K562 (cell line): ENCODE measurements around the gene ARMCX2. TPM values are rescaled to one million over a fixed set of nuclear protein-coding genes. Genes with fewer than 3 reads are reported as not detected.

Source experiments
- ATAC-seq: fragments of 200-7000 bp; cut with Tn5 transposase; 3 replicates; pipeline ENCODE4 v1.9.1; 2020; ENCODE audit warnings: moderate library complexity
- BruUV-seq: library from RNA; stranded (reverse); fragments of 400-500 nt; replicated peaks from 2 replicates; lab custom pipeline; 2021; lab: Mats Ljungman, UMichigan
- CTCF ChIA-PET: fragments of 300-600 bp; formaldehyde crosslinking; extraction: SDS; loops from one replicate; lab custom pipeline; 2021; ENCODE audit warnings: low intra/inter-chr PET ratio; lab: Yijun Ruan, JAX
- POLR2A ChIA-PET: fragments of 300-600, 350-650 bp; sonication (Branson Sonifier 250); formaldehyde crosslinking; extraction: SDS; loops from one replicate; lab custom pipeline; 2021; ENCODE audit warnings: antibody characterized with exemption, inconsistent platforms; lab: Yijun Ruan, JAX
- DNase-seq, 4 experiments: peaks; one replicate each; pipeline versions ENCODE4 v3.0.0 to v3.0.0-alpha.2; 2011 to 2018; ENCODE audit warnings: low spot score in 3 of 4, mixed read lengths in 3 of 4; ENCODE audit errors: extremely low read depth in 1 of 4
- FAIRE-seq: peaks from 2 replicates; lab custom pipeline; 2011; peaks lifted over from hg19 to GRCh38; lab: Jason Lieb, UNC
- H2AFZ ChIP-seq: 2 replicates; pipeline ENCODE4 v1.6.0; 2011; ENCODE audit warnings: low read depth, low read length, control low read depth, inconsistent platforms
- H3K27ac ChIP-seq: fragments of 200-600 bp; 3 replicates; pipeline ENCODE4 v1.8.0; 2011; ENCODE audit warnings: low read depth, mild to moderate bottlenecking, control low read depth, inconsistent platforms, low read length, moderate library complexity, mixed read lengths; ENCODE audit errors: extremely low read depth
- H3K27me3 ChIP-seq, 2 experiments: fragments of 300-600 bp in 1 of 2; 2 replicates in 1 of 2; 3 replicates in 1 of 2; pipeline versions ENCODE4 v1.6.0 to v1.8.0; 2011; ENCODE audit warnings: inconsistent platforms in 2 of 2, low read length in 2 of 2, mild to moderate bottlenecking in 1 of 2, mixed read lengths in 1 of 2, moderate library complexity in 1 of 2; ENCODE audit not compliant: control insufficient read depth in 2 of 2, insufficient read depth in 2 of 2
- H3K36me3 ChIP-seq: fragments of 300-600 bp; 3 replicates; pipeline ENCODE4 v1.8.0; 2011; ENCODE audit warnings: mild to moderate bottlenecking, low read length, inconsistent platforms; ENCODE audit not compliant: control insufficient read depth, insufficient read depth
- H3K4me1 ChIP-seq, 2 experiments: fragments of 200-600 bp in 1 of 2; replicated peaks in 1 of 2; 2 replicates in 1 of 2; 3 replicates in 1 of 2; pipeline versions ENCODE4 v1.5.1 to v1.8.0; 2011; ENCODE audit warnings: inconsistent platforms in 2 of 2, low read length in 2 of 2, mild to moderate bottlenecking in 1 of 2, mixed read lengths in 1 of 2, moderate library complexity in 1 of 2; ENCODE audit not compliant: control insufficient read depth in 2 of 2, insufficient read depth in 2 of 2
- H3K4me2 ChIP-seq: 2 replicates; pipeline ENCODE4 v1.6.1; 2011; ENCODE audit warnings: low read length, control low read depth, inconsistent platforms, mixed read lengths; ENCODE audit not compliant: insufficient read depth
- H3K4me3 ChIP-seq: fragments of 200-600 bp; sonication (generic), shearing (Covaris generic); 2 replicates; pipeline ENCODE4 v1.5.1; 2016; ENCODE audit warnings: control low read depth, inconsistent platforms
- H3K79me2 ChIP-seq: fragments of 200-600 bp; 3 replicates; pipeline ENCODE4 v1.8.0; 2011; ENCODE audit warnings: low read length, inconsistent platforms; ENCODE audit not compliant: control insufficient read depth, insufficient read depth
- H3K9ac ChIP-seq, 2 experiments: 2 replicates each; pipeline versions ENCODE4 v1.6.0 to v1.6.1; 2011; ENCODE audit warnings: low read depth in 2 of 2, low read length in 2 of 2, control low read depth in 1 of 2, inconsistent platforms in 1 of 2, mild to moderate bottlenecking in 1 of 2, mixed read lengths in 1 of 2; ENCODE audit not compliant: insufficient read depth in 1 of 2
- H3K9me1 ChIP-seq: one replicate; pipeline ENCODE4 v1.6.0; 2011; ENCODE audit warnings: inconsistent platforms, mild to moderate bottlenecking, low read length, moderate library complexity; ENCODE audit not compliant: control insufficient read depth, insufficient read depth
- H3K9me3 ChIP-seq: replicated peaks from 2 replicates; pipeline ENCODE4 v1.5.1; 2011; ENCODE audit warnings: low read depth, low read length, inconsistent platforms; ENCODE audit not compliant: control insufficient read depth, insufficient read depth
- H4K20me1 ChIP-seq: replicated peaks from 2 replicates; pipeline ENCODE4 v1.6.1; 2011; ENCODE audit warnings: low read length, inconsistent platforms, mixed read lengths; ENCODE audit not compliant: control insufficient read depth, insufficient read depth
- ATF1 ChIP-seq, 2 experiments: fragments of 450-650 bp in 1 of 2; IDR thresholded peaks; 2 replicates each; pipeline ENCODE4 v1.6.1; 2016; ENCODE audit warnings: missing compliant biosample characterization in 1 of 2, missing genetic modification characterization in 1 of 2
- ATF7 ChIP-seq: fragments of 450-650 bp; IDR thresholded peaks from 2 replicates; pipeline ENCODE4 v1.7.1; 2014; ENCODE audit warnings: mild to moderate bottlenecking, moderate library complexity
- BRD4 ChIP-seq: fragments of 200-600 bp; sonication (generic); IDR thresholded peaks from 2 replicates; pipeline ENCODE4 v1.6.1; 2017; ENCODE audit warnings: inconsistent platforms
- C11orf30 ChIP-seq: fragments of 450-650 bp; IDR thresholded peaks from 2 replicates; pipeline ENCODE4 v1.6.1; 2016; ENCODE audit warnings: low read depth, mild to moderate bottlenecking
- FOS ChIP-seq: IDR thresholded peaks from 3 replicates; pipeline ENCODE4 v1.6.1; 2011; ENCODE audit not compliant: insufficient read length; ENCODE audit errors: extremely low read depth
- FOXA3 ChIP-seq, 2 experiments: fragments of 450-650 bp in 1 of 2; sonication (generic) in 1 of 2; formaldehyde crosslinking; IDR thresholded peaks in 1 of 2; conservative IDR thresholded peaks in 1 of 2; 2 replicates each; pipeline versions ENCODE4 v1.4.0 to v1.8.0; 2020 to 2022; ENCODE audit warnings: mild to moderate bottlenecking in 2 of 2, missing genetic modification reagents in 1 of 2
- KAT2B ChIP-seq: IDR thresholded peaks from one replicate; pipeline ENCODE4 v1.6.1; 2012; ENCODE audit warnings: low read depth, mild to moderate bottlenecking, control low read depth, inconsistent platforms, low read length, moderate library complexity
- MAFF ChIP-seq: IDR thresholded peaks from 2 replicates; pipeline ENCODE4 v1.6.1; 2012; ENCODE audit warnings: low read length, improper control_type of control experiment
- NCOA6 ChIP-seq: fragments of 450-650 bp; IDR thresholded peaks from 2 replicates; pipeline ENCODE4 v1.6.1; 2017; ENCODE audit warnings: mild to moderate bottlenecking
- RCOR1 ChIP-seq, 2 experiments: IDR thresholded peaks; 2 replicates each; pipeline ENCODE4 v1.6.1; 2012; ENCODE audit warnings: low read depth in 2 of 2, low read length in 2 of 2, borderline replicate concordance in 1 of 2, improper control_type of control experiment in 1 of 2
- RHOXF2B ChIP-seq: fragments of 250-450 bp; sonication (Bioruptor Pico); conservative IDR thresholded peaks from 2 replicates; pipeline ENCODE4 v1.5.1; 2021
- SRSF7 ChIP-seq: fragments of 200-400 bp; formaldehyde crosslinking; optimal IDR thresholded peaks from 2 replicates; pipeline ENCODE3; 2017; ENCODE audit warnings: mild to moderate bottlenecking, low read depth, low read length
- TEAD2 ChIP-seq: fragments of 450-650 bp; IDR thresholded peaks from 2 replicates; pipeline ENCODE4 v1.6.1; 2016; ENCODE audit warnings: missing genetic modification characterization, control low read depth, missing compliant biosample characterization
- ZC3H4 ChIP-seq: sonication (generic); formaldehyde crosslinking; IDR thresholded peaks from 2 replicates; pipeline ENCODE4 v1.9.0; 2021; ENCODE audit warnings: missing genetic modification reagents, borderline replicate concordance
- ZNF133 ChIP-seq: fragments of 250-450 bp; sonication (Bioruptor Pico); IDR thresholded peaks from 2 replicates; pipeline ENCODE4 v1.4.0; 2020; ENCODE audit warnings: mild to moderate bottlenecking
- WGBS: fragments of 100-300 bp; shearing (Covaris generic); methylation state at CpG from one replicate; pipeline ENCODE4 v1.1.6; 2016; ENCODE audit warnings: low coverage, mixed read lengths; ENCODE audit not compliant: insufficient coverage; ENCODE audit errors: missing lambda C conversion rate; 5-methylcytosine and 5-hydroxymethylcytosine counted together
- in situ Hi-C: fragments of 300-500 bp; cut with MboI; formaldehyde crosslinking; loops from 4 replicates; pipeline ENCODE4 v1.15.0; 2018; ENCODE audit warnings: inconsistent platforms, mixed read lengths
- intact Hi-C: fragments of 100-400 bp; cut with micrococcal nuclease; formaldehyde crosslinking; loops from 2 replicates; pipeline ENCODE4 v1.14.2; 2022
- polyA plus RNA-seq, 8 experiments: library from polyadenylated mRNA; depleted of rRNA in 4 of 8; stranded (reverse) in 5 of 8; unstranded in 3 of 8; fragments of >200 nt; fragmentation: Nextera tagmentation in 2 of 8; fragmentation: Illumina TruSeq in 1 of 8; extraction: Ambion mirVana in 2 of 8; extraction: Trizol in 1 of 8; gene quantifications; 2 replicates each; pipeline versions ENCODE4 v1.2.1 to v1.2.3, GENCODE V29; 2011 to 2014; ENCODE audit warnings: inconsistent platforms in 1 of 8, missing spikeins in 1 of 8
- total RNA-seq, 7 experiments: library from RNA; depleted of rRNA in 6 of 7; stranded (reverse); fragments of >200 nt in 6 of 7; fragmentation: Illumina TruSeq in 2 of 7; extraction: Trizol in 2 of 7; gene quantifications; 2 replicates each; pipeline versions ENCODE4 v1.2.1 to v1.2.3, GENCODE V29; 2011 to 2021; ENCODE audit warnings: low replicate concordance in 1 of 7
- TF ChIP-seq, protein P1 (sequence below): sonication (generic); formaldehyde crosslinking; IDR thresholded peaks from 2 replicates; pipeline ENCODE4 v1.8.0; 2022; ENCODE audit warnings: missing genetic modification reagents, mild to moderate bottlenecking, borderline replicate concordance
- TF ChIP-seq, protein P2 (sequence below): fragments of 250-450 bp; sonication (Bioruptor Pico); IDR thresholded peaks from 2 replicates; pipeline ENCODE4 v1.8.0; 2022; ENCODE audit warnings: moderate library complexity, mild to moderate bottlenecking, inconsistent platforms

Gene ARMCX2
- total and polyA plus RNA-seq, 9 of the 15 experiments (the other 6 are each of a cell fraction or from before 2014, with no cell fraction given): 0.03 to 0.16 TPM; not detected in 7

- Histone ChIP-seq H3K4me1 (no peaks in the 10 kb centered on the region; a peak in 1 of 5 replicates), H3K9ac (no peak overlapping the region), H3K36me3 (no peaks in the 10 kb centered on the region), H3K27ac (no peak overlapping the region), H3K4me3 (no peak overlapping the region)
- no peak for DNase-seq
- TF ChIP-seq BRD4 (no peak), ZNF133 (CRISPR knock-in tag) (no peak), KAT2B (no peak), FOXA3 (CRISPR knock-in tag; conservative IDR thresholded peaks at IDR 0.05 in 1 of 2, IDR thresholded peaks at IDR 0.05 in 1 of 2) (no peak), NCOA6 (no peak), RCOR1 (IDR thresholded peaks at IDR 0.05; ENCODE audit: borderline replicate concordance in 1 of 2, low read depth in 2 of 2, low read length in 2 of 2) (no peak), MAFF (no peak), FOS (no peak), ATF7 (no peak), RHOXF2B (no peak), ATF1 (CRISPR knock-in tag; IDR thresholded peaks at IDR 0.05) (no peak), ATF1 (tag; IDR thresholded peaks at IDR 0.05) (no peak), TEAD2 (tag) (no peak), ZC3H4 (no peak), SRSF7 (no peak), C11orf30 (no peak)
- TF ChIP-seq, protein P1, sequence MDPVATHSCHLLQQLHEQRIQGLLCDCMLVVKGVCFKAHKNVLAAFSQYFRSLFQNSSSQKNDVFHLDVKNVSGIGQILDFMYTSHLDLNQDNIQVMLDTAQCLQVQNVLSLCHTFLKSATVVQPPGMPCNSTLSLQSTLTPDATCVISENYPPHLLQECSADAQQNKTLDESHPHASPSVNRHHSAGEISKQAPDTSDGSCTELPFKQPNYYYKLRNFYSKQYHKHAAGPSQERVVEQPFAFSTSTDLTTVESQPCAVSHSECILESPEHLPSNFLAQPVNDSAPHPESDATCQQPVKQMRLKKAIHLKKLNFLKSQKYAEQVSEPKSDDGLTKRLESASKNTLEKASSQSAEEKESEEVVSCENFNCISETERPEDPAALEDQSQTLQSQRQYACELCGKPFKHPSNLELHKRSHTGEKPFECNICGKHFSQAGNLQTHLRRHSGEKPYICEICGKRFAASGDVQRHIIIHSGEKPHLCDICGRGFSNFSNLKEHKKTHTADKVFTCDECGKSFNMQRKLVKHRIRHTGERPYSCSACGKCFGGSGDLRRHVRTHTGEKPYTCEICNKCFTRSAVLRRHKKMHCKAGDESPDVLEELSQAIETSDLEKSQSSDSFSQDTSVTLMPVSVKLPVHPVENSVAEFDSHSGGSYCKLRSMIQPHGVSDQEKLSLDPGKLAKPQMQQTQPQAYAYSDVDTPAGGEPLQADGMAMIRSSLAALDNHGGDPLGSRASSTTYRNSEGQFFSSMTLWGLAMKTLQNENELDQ (CRISPR knock-in tag): no peak
- TF ChIP-seq, protein P2, sequence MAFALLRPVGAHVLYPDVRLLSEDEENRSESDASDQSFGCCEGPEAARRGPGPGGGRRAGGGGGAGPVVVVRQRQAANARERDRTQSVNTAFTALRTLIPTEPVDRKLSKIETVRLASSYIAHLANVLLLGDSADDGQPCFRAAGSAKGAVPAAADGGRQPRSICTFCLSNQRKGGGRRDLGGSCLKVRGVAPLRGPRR: no peak
- TF ChIP-seq, all 486 proteins: peak for 0
- no peaks in the 10 kb centered on the region for H3K9me3 ChIP-seq
- H3K79me2 ChIP-seq: no peaks in the 10 kb centered on the region
- in situ Hi-C loops (no loop called here), intact Hi-C loops (no loop called here)
- BruUV-seq: no TSS peak
- ChIA-PET CTCF (no interaction called here), POLR2A (no interaction called here)
- no peaks in the 10 kb centered on the region for H4K20me1 ChIP-seq
- ATAC-seq (no peak), FAIRE-seq (no peak)
- WGBS: 14% methylated on average over 5 of the region's 13 CpGs
- H3K9me1 ChIP-seq: no peaks in the 10 kb centered on the region
- H3K27me3 ChIP-seq: peaks cover 0 to 22% of the 10 kb centered on the region in 2 experiments; a peak in 2 of 5 replicates
- no peak overlapping the region for H3K4me2 ChIP-seq
- H2AFZ ChIP-seq: no peak overlapping the region
Observed at GRCh38 chrX:101656817-101657216, 2.8 kb downstream of the ARMCX2 start.
